Activated naive CD8-positive, alpha-beta T cell treated with anti-CD3 and anti-CD28 coated beads, Interleukin-2, amount 50 U/mL, for 24 hours (primary cell): ENCODE results near the gene KRTAP4-4.
"Not testable (repeated sequence)": the region's sequence is repeated elsewhere in the genome, so short reads cannot be mapped to it uniquely, and the experiment has no call there.

Experiments used
- ATAC-seq: fragments of 150-1000 bp; cut with Tn5 transposase; one replicate; pipeline ENCODE4 v1.10.0; 2021
- DNase-seq: peaks from one replicate; pipeline ENCODE4 v3.0.0; 2021
- H3K27ac Mint-ChIP-seq: one replicate; pipeline ENCODE4 v1.8.0; 2021; ENCODE audit warnings: mild to moderate bottlenecking, mixed read lengths
- H3K27me3 Mint-ChIP-seq: one replicate; pipeline ENCODE4 v1.8.0; 2021; ENCODE audit warnings: mixed read lengths
- H3K36me3 Mint-ChIP-seq: one replicate; pipeline ENCODE4 v1.8.0; 2021; ENCODE audit warnings: low read depth, mixed read lengths
- H3K4me1 Mint-ChIP-seq: one replicate; pipeline ENCODE4 v1.8.0; 2021; ENCODE audit warnings: mixed read lengths
- H3K4me3 Mint-ChIP-seq: one replicate; pipeline ENCODE4 v1.8.0; 2021; ENCODE audit warnings: mild to moderate bottlenecking, moderate library complexity, mixed read lengths
- H3K9me3 Mint-ChIP-seq: one replicate; pipeline ENCODE4 v1.8.0; 2021; ENCODE audit warnings: mixed read lengths

KRTAP4-4 gene

GRCh38 chr17:41160648-41161047 lies at the start of gene KRTAP4-4:
Gene KRTAP4-4 (minus strand): TSS chr17:41160748. CDS start chr17:41160691, 57 bp downstream.
- Mint-ChIP-seq H3K4me3 (no peak within 1 kb of the TSS), H3K27me3 (peaks cover 2% of the 10 kb centered on the region), H3K9me3 (no peaks in the 10 kb centered on the region), H3K27ac (no peak within 1 kb of the TSS), H3K4me1 (no peaks in the 10 kb centered on the region), H3K36me3 (no peaks in the 10 kb centered on the region)
- DNase-seq (no peak), ATAC-seq (no peak)

GRCh38 chr17:41199421-41200078 lies 39.0 kb upstream of the KRTAP4-4 start:
- ATAC-seq = no peak

GRCh38 chr17:41196068-41196467 lies 35.5 kb upstream of the KRTAP4-4 start:
- no peaks in the 10 kb centered on the region for H3K9me3 Mint-ChIP-seq
- H3K27ac Mint-ChIP-seq = no peak overlapping the region
- DNase-seq (no peak), ATAC-seq (no peak)
- H3K4me3 Mint-ChIP-seq = no peak overlapping the region
- no peaks in the 10 kb centered on the region for H3K4me1 Mint-ChIP-seq
- H3K36me3 Mint-ChIP-seq = no peaks in the 10 kb centered on the region
- H3K27me3 Mint-ChIP-seq = peaks cover under 1% of the 10 kb centered on the region

More at GRCh38 chr17:41199421-41200078, 39.0 kb upstream of the KRTAP4-4 start:
- DNase-seq = no peak
- no peaks in the 10 kb centered on the region for H3K9me3 Mint-ChIP-seq
- no peaks in the 10 kb centered on the region for H3K36me3 Mint-ChIP-seq
- no peak overlapping the region for H3K4me3 Mint-ChIP-seq
- H3K4me1 Mint-ChIP-seq = no peaks in the 10 kb centered on the region
- H3K27ac Mint-ChIP-seq = no peak overlapping the region
- H3K27me3 Mint-ChIP-seq = no peaks in the 10 kb centered on the region

GRCh38 chr17:41190328-41190727 lies 29.8 kb upstream of the KRTAP4-4 start:
- Mint-ChIP-seq H3K4me1 (no peaks in the 10 kb centered on the region), H3K36me3 (no peaks in the 10 kb centered on the region), H3K27ac (no peak overlapping the region), H3K9me3 (no peaks in the 10 kb centered on the region), H3K27me3 (peaks cover 3% of the 10 kb centered on the region), H3K4me3 (no peak overlapping the region)
- DNase-seq (no peak), ATAC-seq (no peak)

GRCh38 chr17:41189837-41190318 lies 29.3 kb upstream of the KRTAP4-4 start, which contains the start of gene KRTAP9-1:
Gene KRTAP9-1 (plus strand): TSS chr17:41189887. CDS start chr17:41189887, 0 bp downstream.
- not testable (repeated sequence) for H3K27ac Mint-ChIP-seq, H3K9me3 Mint-ChIP-seq, H3K36me3 Mint-ChIP-seq, H3K4me1 Mint-ChIP-seq, H3K4me3 Mint-ChIP-seq, ATAC-seq, H3K27me3 Mint-ChIP-seq, DNase-seq

- no peaks in the 10 kb centered on the region for H3K9me3 Mint-ChIP-seq
- DNase-seq (no peak), ATAC-seq (no peak)
- H3K4me3 Mint-ChIP-seq = no peak overlapping the region
- H3K27me3 Mint-ChIP-seq = peaks cover 3% of the 10 kb centered on the region
- no peaks in the 10 kb centered on the region for H3K4me1 Mint-ChIP-seq
- no peaks in the 10 kb centered on the region for H3K36me3 Mint-ChIP-seq
- no peak overlapping the region for H3K27ac Mint-ChIP-seq
Measured at GRCh38 chr17:41186872-41187271, 26.3 kb upstream of the KRTAP4-4 start.

- Mint-ChIP-seq H3K27ac (no peak overlapping the region), H3K36me3 (no peaks in the 10 kb centered on the region), H3K4me1 (no peaks in the 10 kb centered on the region), H3K9me3 (no peaks in the 10 kb centered on the region), H3K4me3 (no peak overlapping the region), H3K27me3 (no peaks in the 10 kb centered on the region)
- ATAC-seq = no peak
- DNase-seq = no peak
Measured at GRCh38 chr17:41185001-41185400, 24.5 kb upstream of the KRTAP4-4 start.

GRCh38 chr17:41184480-41184961 lies 24.0 kb upstream of the KRTAP4-4 start, which contains the start of gene KRTAP4-1:
Gene KRTAP4-1 (minus strand): TSS chr17:41184911. CDS start chr17:41184854, 57 bp downstream.
- Mint-ChIP-seq H3K4me1 (no peaks in the 10 kb centered on the region), H3K27ac (no peak within 1 kb of the TSS), H3K9me3 (no peaks in the 10 kb centered on the region), H3K27me3 (no peaks in the 10 kb centered on the region), H3K4me3 (no peak within 1 kb of the TSS), H3K36me3 (no peaks in the 10 kb centered on the region)
- no peak for DNase-seq
- no peak for ATAC-seq

- Mint-ChIP-seq H3K4me3 (no peak overlapping the region), H3K27me3 (no peaks in the 10 kb centered on the region), H3K36me3 (no peaks in the 10 kb centered on the region), H3K27ac (no peak overlapping the region), H3K9me3 (no peaks in the 10 kb centered on the region), H3K4me1 (peaks cover 17% of the 10 kb centered on the region)
- DNase-seq (no peak), ATAC-seq (no peak)
Measured at GRCh38 chr17:41178843-41179616, 18.5 kb upstream of the KRTAP4-4 start.

- Mint-ChIP-seq H3K36me3 (no peaks in the 10 kb centered on the region), H3K27me3 (no peaks in the 10 kb centered on the region), H3K27ac (no peak overlapping the region), H3K4me3 (no peak overlapping the region), H3K9me3 (no peaks in the 10 kb centered on the region), H3K4me1 (peaks cover 19% of the 10 kb centered on the region)
- DNase-seq (no peak), ATAC-seq (no peak)
Measured at GRCh38 chr17:41178341-41178740, 17.8 kb upstream of the KRTAP4-4 start.

GRCh38 chr17:41177727-41178271 lies 17.3 kb upstream of the KRTAP4-4 start, which contains the start of gene KRTAP4-2:
Gene KRTAP4-2 (minus strand): TSS chr17:41178221. CDS start chr17:41178164, 57 bp downstream.
- no peak for DNase-seq
- no peaks in the 10 kb centered on the region for H3K27me3 Mint-ChIP-seq
- no peak within 1 kb of the TSS for H3K27ac Mint-ChIP-seq
- H3K4me1 Mint-ChIP-seq = peaks cover 19% of the 10 kb centered on the region
- H3K9me3 Mint-ChIP-seq = no peaks in the 10 kb centered on the region
- no peaks in the 10 kb centered on the region for H3K36me3 Mint-ChIP-seq
- no peak for ATAC-seq
- H3K4me3 Mint-ChIP-seq = no peak within 1 kb of the TSS

GRCh38 chr17:41176744-41177387 lies 16.3 kb upstream of the KRTAP4-4 start:
- ATAC-seq = no peak
- H3K4me3 Mint-ChIP-seq = no peak overlapping the region
- H3K27me3 Mint-ChIP-seq = no peaks in the 10 kb centered on the region
- no peak for DNase-seq
- H3K9me3 Mint-ChIP-seq = no peaks in the 10 kb centered on the region
- no peak overlapping the region for H3K27ac Mint-ChIP-seq
- peaks cover 19% of the 10 kb centered on the region for H3K4me1 Mint-ChIP-seq
- H3K36me3 Mint-ChIP-seq = no peaks in the 10 kb centered on the region

GRCh38 chr17:41171886-41172285 lies 11.3 kb upstream of the KRTAP4-4 start:
- ATAC-seq (no peak), DNase-seq (no peak)
- Mint-ChIP-seq H3K9me3 (no peaks in the 10 kb centered on the region), H3K4me1 (peaks cover 7% of the 10 kb centered on the region), H3K27me3 (no peaks in the 10 kb centered on the region), H3K27ac (no peak overlapping the region), H3K36me3 (no peaks in the 10 kb centered on the region), H3K4me3 (no peak overlapping the region)

- no peak within 1 kb of the TSS for H3K4me3 Mint-ChIP-seq
- ATAC-seq (no peak), DNase-seq (no peak)
- H3K36me3 Mint-ChIP-seq = no peaks in the 10 kb centered on the region
- H3K9me3 Mint-ChIP-seq = no peaks in the 10 kb centered on the region
- no peaks in the 10 kb centered on the region for H3K27me3 Mint-ChIP-seq
- no peaks in the 10 kb centered on the region for H3K4me1 Mint-ChIP-seq
- H3K27ac Mint-ChIP-seq = no peak within 1 kb of the TSS
Measured at GRCh38 chr17:41168121-41168520, 7.6 kb upstream of the KRTAP4-4 start, which contains the start of gene KRTAP4-3. Gene KRTAP4-3 (minus strand): TSS chr17:41168221. CDS start chr17:41168172, 49 bp downstream.
